Small intestine (tissue), 7 donors: Measurements from ENCODE around the gene CPED1. TPM values are rescaled to one million over a fixed set of nuclear protein-coding genes. Genes with fewer than 3 reads are reported as not detected.
A peak's percentile ranks its signal among the peaks of the same experiment; 100 is the strongest.

ENCODE experiments used
- DNase-seq, 2 donors: peaks; one replicate each; pipeline versions ENCODE4 v3.0.0 to v3.0.0-alpha.2; 2013
- FAIRE-seq: peaks from 2 replicates; lab custom pipeline; 2012; peaks lifted over from hg19 to GRCh38; lab: Jason Lieb, UNC
- H3K27ac ChIP-seq, 3 donors: one replicate each; pipeline ENCODE4 v1.5.1; 2013; ENCODE audit warnings: low read length in 2 of 3, mild to moderate bottlenecking in 2 of 3, control low read depth in 1 of 3, inconsistent platforms in 1 of 3, low read depth in 1 of 3, moderate library complexity in 1 of 3
- H3K27me3 ChIP-seq, 3 donors: one replicate each; pipeline ENCODE4 v1.6.1; 2013; ENCODE audit warnings: low read length in 3 of 3, inconsistent platforms in 1 of 3; ENCODE audit not compliant: control insufficient read depth in 3 of 3, insufficient read depth in 3 of 3
- H3K36me3 ChIP-seq, 3 donors: one replicate each; pipeline ENCODE4 v1.6.1; 2013; ENCODE audit warnings: low read length in 3 of 3, inconsistent platforms in 1 of 3, low read depth in 1 of 3, mild to moderate bottlenecking in 1 of 3, moderate library complexity in 1 of 3; ENCODE audit not compliant: control insufficient read depth in 3 of 3, insufficient read depth in 2 of 3
- H3K4me1 ChIP-seq, 3 donors: one replicate each; pipeline ENCODE4 v1.6.1; 2013; ENCODE audit warnings: low read length in 2 of 3, inconsistent platforms in 1 of 3, low read depth in 1 of 3, mild to moderate bottlenecking in 1 of 3, moderate library complexity in 1 of 3; ENCODE audit not compliant: control insufficient read depth in 3 of 3, insufficient read depth in 2 of 3
- H3K4me3 ChIP-seq, 3 donors: one replicate each; pipeline ENCODE4 v1.5.1; 2013; ENCODE audit warnings: low read length in 3 of 3, control low read depth in 1 of 3, inconsistent platforms in 1 of 3, low read depth in 1 of 3, mild to moderate bottlenecking in 1 of 3, moderate library complexity in 1 of 3
- H3K9me3 ChIP-seq, 2 donors: one replicate each; pipeline ENCODE4 v1.6.1; 2013; ENCODE audit warnings: low read depth in 1 of 2, low read length in 1 of 2; ENCODE audit not compliant: control insufficient read depth in 2 of 2, insufficient read depth in 1 of 2
- WGBS, 3 donors: extraction: QIAGEN DNeasy Blood & Tissue Kit; methylation state at CpG; one replicate each; pipeline ENCODE4 v1.1.7; 2013; 5-methylcytosine and 5-hydroxymethylcytosine counted together
- polyA plus RNA-seq, 4 donors: library from polyadenylated mRNA; stranded (reverse) in 3 of 4; unstranded in 1 of 4; fragments of 200-250 nt in 3 of 4; fragments of 120-200 nt in 1 of 4; gene quantifications; one replicate each; pipeline versions ENCODE4 v1.2.1 to v1.2.3, GENCODE V29; 2013
- donor health status: healthy with polysubstance abuse.
- donor health status: control.
- donor health status: control.
- donor health status: Bipolar disorder and iron deficiency.
- donor health status: healthy.

CPED1 gene
- polyA plus RNA-seq, 4 donors = 0.22 to 8.7 (median 1.9) TPM

- Histone ChIP-seq H3K27me3 (peaks cover 0 to 5% (median 0%) of the 10 kb centered on the region in 3 donors), H3K36me3 (no peaks in the 10 kb centered on the region), H3K9me3 (no peaks in the 10 kb centered on the region), H3K27ac (no peak overlapping the region), H3K4me1 (peaks cover 0 to 10% (median 8%) of the 10 kb centered on the region in 3 donors), H3K4me3 (peak overlapping the region in 1 of 3 donors; percentile 22)
- DNase-seq (no peak), FAIRE-seq (peak; percentile 26)
- 43 to 82% (median 67%) methylated on average over 1 of the region's 1 CpG for WGBS, 3 donors
These were observed 2.6 kb downstream of the CPED1 start for GRCh38 chr7:120991161-120991560.

- 48 to 59% (median 55%) methylated on average over 2 of the region's 2 CpGs for WGBS, 3 donors
- H3K27ac ChIP-seq = no peak overlapping the region
- no peak overlapping the region for H3K4me3 ChIP-seq
These were observed 3.1 kb downstream of the CPED1 start for GRCh38 chr7:120991581-120991980.

GRCh38 chr7:120992272-120992964 lies 3.9 kb downstream of the CPED1 start:
- Histone ChIP-seq H3K4me3 (no peak overlapping the region), H3K4me1 (peaks cover 0 to 14% (median 11%) of the 10 kb centered on the region in 3 donors), H3K36me3 (no peaks in the 10 kb centered on the region), H3K9me3 (no peaks in the 10 kb centered on the region), H3K27me3 (peaks cover 0 to 5% (median 0%) of the 10 kb centered on the region in 3 donors), H3K27ac (no peak overlapping the region)
- FAIRE-seq (no peak), DNase-seq (no peak)

More at GRCh38 chr7:120991581-120991980, 3.1 kb downstream of the CPED1 start:
- FAIRE-seq (no peak), DNase-seq (no peak)
- Histone ChIP-seq H3K9me3 (no peaks in the 10 kb centered on the region), H3K36me3 (no peaks in the 10 kb centered on the region), H3K4me1 (peaks cover 0 to 11% (median 8%) of the 10 kb centered on the region in 3 donors), H3K27me3 (peaks cover 0 to 5% (median 0%) of the 10 kb centered on the region in 3 donors)

GRCh38 chr7:120992965-120993494 lies 4.5 kb downstream of the CPED1 start:
- peaks cover 0 to 5% (median 0%) of the 10 kb centered on the region in 3 donors for H3K27me3 ChIP-seq
- DNase-seq (no peak), FAIRE-seq (no peak)
- H3K36me3 ChIP-seq = no peaks in the 10 kb centered on the region
- no peaks in the 10 kb centered on the region for H3K9me3 ChIP-seq
- peaks cover 0 to 13% (median 11%) of the 10 kb centered on the region in 3 donors for H3K4me1 ChIP-seq
- H3K27ac ChIP-seq = no peak overlapping the region
- no peak overlapping the region for H3K4me3 ChIP-seq

- 76 to 82% (median 79%) methylated on average over 5 of the region's 5 CpGs for WGBS, 3 donors
- FAIRE-seq = no peak
- no peaks in the 10 kb centered on the region for H3K36me3 ChIP-seq
These were observed 5.2 kb downstream of the CPED1 start for GRCh38 chr7:120993553-120994191.

GRCh38 chr7:120994512-120995410 lies 6.2 kb downstream of the CPED1 start:
- FAIRE-seq = no peak
- Histone ChIP-seq H3K27me3 (peaks cover 0 to 1% (median 0%) of the 10 kb centered on the region in 3 donors), H3K4me3 (no peak overlapping the region), H3K27ac (peak overlapping the region in 1 of 3 donors; percentile 10), H3K4me1 (peaks cover 0 to 11% (median 5%) of the 10 kb centered on the region in 3 donors), H3K9me3 (no peaks in the 10 kb centered on the region), H3K36me3 (no peaks in the 10 kb centered on the region)
- WGBS, 3 donors = 59 to 76% (median 71%) methylated on average over 5 of the region's 5 CpGs
- DNase-seq = no peak

More at GRCh38 chr7:120993553-120994191, 5.2 kb downstream of the CPED1 start:
- no peaks in the 10 kb centered on the region for H3K9me3 ChIP-seq
- DNase-seq = no peak
- peaks cover 0 to 5% (median 0%) of the 10 kb centered on the region in 3 donors for H3K27me3 ChIP-seq
- H3K4me3 ChIP-seq = no peak overlapping the region
- no peak overlapping the region for H3K27ac ChIP-seq
- peaks cover 0 to 11% (median 10%) of the 10 kb centered on the region in 3 donors for H3K4me1 ChIP-seq

- Histone ChIP-seq H3K4me1 (peaks cover 0 to 11% (median 5%) of the 10 kb centered on the region in 3 donors), H3K27ac (peak overlapping the region in 1 of 3 donors; percentile 10), H3K4me3 (no peak overlapping the region), H3K9me3 (no peaks in the 10 kb centered on the region), H3K36me3 (no peaks in the 10 kb centered on the region), H3K27me3 (no peaks in the 10 kb centered on the region)
- WGBS, 3 donors = 71 to 78% (median 73%) methylated on average over 2 of the region's 2 CpGs
- DNase-seq (no peak), FAIRE-seq (no peak)
These were observed 7.1 kb downstream of the CPED1 start for GRCh38 chr7:120995654-120996053.
